Erythroblast (primary cell): ENCODE results near the gene FKBP2.

Source experiments
- GATA1 ChIP-seq: IDR thresholded peaks from 2 replicates; pipeline ENCODE4 v1.6.1; 2011; ENCODE audit warnings: low read depth, mild to moderate bottlenecking, control low read depth, low read length, moderate library complexity
- POLR2A ChIP-seq: IDR thresholded peaks from 2 replicates; pipeline ENCODE4 v1.6.1; 2011; ENCODE audit warnings: mild to moderate bottlenecking, low read length

DNA sequence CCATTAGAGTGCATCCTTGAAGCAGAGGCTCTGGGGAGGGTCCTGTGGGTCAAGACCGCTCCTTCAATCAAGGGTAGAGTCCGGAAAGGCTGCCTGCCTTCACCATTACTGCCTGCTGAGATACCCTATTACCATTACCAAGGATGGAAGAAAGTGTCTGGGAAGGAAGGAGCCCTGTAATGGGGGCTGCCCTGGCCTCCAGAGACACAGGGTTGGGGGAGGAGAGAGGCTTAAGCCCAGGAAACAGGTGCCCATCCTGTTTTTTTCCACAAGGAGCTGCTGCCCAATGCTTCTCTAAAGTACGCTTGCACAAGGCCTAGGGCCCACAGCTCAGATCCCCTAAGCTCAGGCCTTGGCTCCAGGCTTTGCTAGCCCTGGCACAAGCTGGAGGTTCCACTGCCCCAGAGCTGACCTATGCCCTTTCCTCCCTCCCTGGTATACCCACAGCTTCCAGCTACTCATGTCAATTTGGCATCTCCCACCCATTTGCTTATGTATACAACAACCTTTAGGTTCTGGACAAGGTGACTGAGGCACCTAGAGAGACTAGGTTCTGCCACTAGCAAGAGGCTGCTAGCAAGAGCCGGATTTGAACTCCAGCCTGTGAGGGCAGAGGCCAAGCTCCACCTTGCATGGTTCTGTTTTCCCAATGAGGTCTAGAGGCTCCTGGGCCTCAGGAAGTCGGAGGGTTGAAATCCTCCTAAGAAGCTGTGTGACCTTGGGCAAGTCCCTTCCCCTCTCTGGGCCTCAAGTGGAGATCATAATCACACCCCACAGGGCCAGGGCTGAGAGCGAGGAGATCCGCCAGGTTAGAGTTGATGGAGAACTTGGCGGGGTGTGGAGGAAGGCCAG lies 8.9 kb downstream of the FKBP2 start:
- TF ChIP-seq POLR2A (no peak), GATA1 (no peak)
